Keratinocyte (primary cell): ENCODE results near the gene RNF182. TPM values are rescaled to one million over a fixed set of nuclear protein-coding genes. Genes with fewer than 3 reads are reported as not detected.

Experiments
- DNase-seq: peaks from one replicate; pipeline ENCODE4 v3.0.0-alpha.2; 2011; ENCODE audit warnings: low read depth, missing footprints, low spot score
- FAIRE-seq: peaks from 2 replicates; lab custom pipeline; 2011; peaks lifted over from hg19 to GRCh38; lab: Jason Lieb, UNC
- H2AFZ ChIP-seq: 2 replicates; pipeline ENCODE4 v1.6.0; 2012; ENCODE audit warnings: low read length, control low read depth, inconsistent platforms; ENCODE audit not compliant: control insufficient read depth
- H3K27ac ChIP-seq: 2 replicates; pipeline ENCODE4 v1.5.1; 2011; ENCODE audit warnings: low read length; ENCODE audit not compliant: control insufficient read depth, insufficient read depth
- H3K27me3 ChIP-seq: 3 replicates; pipeline ENCODE4 v1.6.0; 2011; ENCODE audit warnings: low read length; ENCODE audit not compliant: control insufficient read depth, insufficient read depth; ENCODE audit errors: extremely low read depth
- H3K36me3 ChIP-seq, 2 experiments: 2 replicates in 1 of 2; 3 replicates in 1 of 2; pipeline ENCODE4 v1.5.1; 2011; ENCODE audit warnings: low read length in 2 of 2, mild to moderate bottlenecking in 1 of 2; ENCODE audit not compliant: control insufficient read depth in 2 of 2, insufficient read depth in 2 of 2; ENCODE audit errors: extremely low read depth in 1 of 2
- H3K4me1 ChIP-seq: 3 replicates; pipeline ENCODE4 v1.5.1; 2011; ENCODE audit warnings: low read length; ENCODE audit not compliant: control insufficient read depth, insufficient read depth; ENCODE audit errors: extremely low read depth
- H3K4me2 ChIP-seq: 3 replicates; pipeline ENCODE4 v1.6.0; 2011; ENCODE audit warnings: low read depth, low read length; ENCODE audit not compliant: control insufficient read depth, insufficient read depth; ENCODE audit errors: extremely low read depth
- H3K4me3 ChIP-seq, 3 experiments: fragments of 200-600 bp in 1 of 3; sonication (generic) in 1 of 3; 2 replicates in 2 of 3; 3 replicates in 1 of 3; pipeline ENCODE4 v1.5.1; 2011 to 2016; ENCODE audit warnings: low read length in 3 of 3, mild to moderate bottlenecking in 3 of 3, control low read depth in 2 of 3, inconsistent platforms in 1 of 3, low read depth in 1 of 3, mixed read lengths in 1 of 3, mixed run types in 1 of 3, moderate library complexity in 1 of 3; ENCODE audit not compliant: control insufficient read depth in 2 of 3, insufficient read depth in 2 of 3; ENCODE audit errors: extremely low read depth in 1 of 3
- H3K79me2 ChIP-seq: 2 replicates; pipeline ENCODE4 v1.6.0; 2012; ENCODE audit warnings: low read length; ENCODE audit not compliant: control insufficient read depth, insufficient read depth
- H3K9ac ChIP-seq: 3 replicates; pipeline ENCODE4 v1.6.0; 2011; ENCODE audit warnings: low read length; ENCODE audit not compliant: control insufficient read depth, insufficient read depth; ENCODE audit errors: extremely low read depth
- H3K9me1 ChIP-seq: 3 replicates; pipeline ENCODE4 v1.6.0; 2011; ENCODE audit warnings: low read length; ENCODE audit not compliant: control insufficient read depth, insufficient read depth; ENCODE audit errors: extremely low read depth
- H3K9me3 ChIP-seq: 2 replicates; pipeline ENCODE4 v1.5.1; 2012; ENCODE audit warnings: low read depth, low read length; ENCODE audit not compliant: control insufficient read depth
- H4K20me1 ChIP-seq: 3 replicates; pipeline ENCODE4 v1.6.0; 2011; ENCODE audit warnings: low read length; ENCODE audit not compliant: control insufficient read depth, insufficient read depth; ENCODE audit errors: extremely low read depth
- EZH2 ChIP-seq: IDR thresholded peaks from one replicate; pipeline ENCODE4 v1.6.1; 2012; ENCODE audit warnings: inconsistent platforms, mild to moderate bottlenecking, low read length, moderate library complexity
- dilution Hi-C: fragments of 300-500 bp; cut with MboI; formaldehyde crosslinking; loops from one replicate; pipeline ENCODE4 v1.7.0; 2020; ENCODE audit warnings: low sequenced_read_pairs; ENCODE audit not compliant: extremely low pct_ligation_motif_present
- polyA plus RNA-seq, 5 experiments: library from polyadenylated mRNA; depleted of rRNA in 3 of 5; stranded (reverse) in 3 of 5; stranded (forward) in 1 of 5; unstranded in 1 of 5; fragments of >200 nt; gene quantifications; 1 replicate in 1 of 5; 2 replicates in 3 of 5; 3 replicates in 1 of 5; pipeline versions ENCODE4 v1.2.1 to v1.2.3, GENCODE V29; 2011 to 2012; ENCODE audit warnings: missing spikeins in 2 of 5, low read depth in 1 of 5, low replicate concordance in 1 of 5
- TF ChIP-seq, protein P1 (sequence below), 3 experiments: IDR thresholded peaks in 1 of 3; conservative IDR thresholded peaks in 1 of 3; optimal IDR thresholded peaks in 1 of 3; 2 replicates in 2 of 3; 3 replicates in 1 of 3; pipeline versions ENCODE3 to v1.5.1; 2011; ENCODE audit warnings: low read length in 3 of 3, mild to moderate bottlenecking in 3 of 3, moderate library complexity in 2 of 3, control low read depth in 1 of 3, inconsistent platforms in 1 of 3; ENCODE audit not compliant: insufficient read depth in 2 of 3; ENCODE audit errors: extremely low read depth in 1 of 3

Gene RNF182
- polyA plus RNA-seq, 1 donor (not counting 4 experiments of a cell fraction or from before 2014, with no cell fraction given) = 2.0 TPM

DNA sequence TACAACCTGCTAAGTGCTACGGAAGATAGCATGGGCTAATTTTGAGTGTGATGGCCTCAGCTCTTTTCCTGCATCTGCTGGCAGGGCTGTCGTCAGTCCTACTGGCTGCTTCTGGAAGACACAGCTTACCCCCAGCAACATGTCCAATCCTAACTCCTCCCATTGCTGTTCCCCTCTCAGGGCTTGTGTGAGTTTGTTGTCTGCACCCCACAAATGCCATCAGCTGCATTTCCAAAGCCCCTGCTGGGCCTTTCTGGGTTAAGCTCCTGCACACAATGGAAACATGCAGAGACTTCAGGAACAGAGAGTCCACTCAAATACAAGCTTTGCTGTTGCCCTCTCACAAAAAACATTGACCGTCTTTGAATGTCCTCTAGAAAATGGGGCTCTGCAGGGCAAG is 84.7 kb downstream of the RNF182 start:
- Histone ChIP-seq H3K4me2 (no peak overlapping the region), H3K27ac (no peak overlapping the region), H2AFZ (no peak overlapping the region), H3K27me3 (no peaks in the 10 kb centered on the region), H3K9me3 (no peaks in the 10 kb centered on the region), H3K4me3 (no peak overlapping the region), H3K9ac (no peak overlapping the region), H3K36me3 (no peaks in the 10 kb centered on the region), H4K20me1 (no peaks in the 10 kb centered on the region), H3K9me1 (no peaks in the 10 kb centered on the region), H3K79me2 (no peaks in the 10 kb centered on the region), H3K4me1 (no peaks in the 10 kb centered on the region)
- dilution Hi-C loops = no loop called here
- DNase-seq = no peak
- TF ChIP-seq EZH2 = no peak
- TF ChIP-seq, protein P1, sequence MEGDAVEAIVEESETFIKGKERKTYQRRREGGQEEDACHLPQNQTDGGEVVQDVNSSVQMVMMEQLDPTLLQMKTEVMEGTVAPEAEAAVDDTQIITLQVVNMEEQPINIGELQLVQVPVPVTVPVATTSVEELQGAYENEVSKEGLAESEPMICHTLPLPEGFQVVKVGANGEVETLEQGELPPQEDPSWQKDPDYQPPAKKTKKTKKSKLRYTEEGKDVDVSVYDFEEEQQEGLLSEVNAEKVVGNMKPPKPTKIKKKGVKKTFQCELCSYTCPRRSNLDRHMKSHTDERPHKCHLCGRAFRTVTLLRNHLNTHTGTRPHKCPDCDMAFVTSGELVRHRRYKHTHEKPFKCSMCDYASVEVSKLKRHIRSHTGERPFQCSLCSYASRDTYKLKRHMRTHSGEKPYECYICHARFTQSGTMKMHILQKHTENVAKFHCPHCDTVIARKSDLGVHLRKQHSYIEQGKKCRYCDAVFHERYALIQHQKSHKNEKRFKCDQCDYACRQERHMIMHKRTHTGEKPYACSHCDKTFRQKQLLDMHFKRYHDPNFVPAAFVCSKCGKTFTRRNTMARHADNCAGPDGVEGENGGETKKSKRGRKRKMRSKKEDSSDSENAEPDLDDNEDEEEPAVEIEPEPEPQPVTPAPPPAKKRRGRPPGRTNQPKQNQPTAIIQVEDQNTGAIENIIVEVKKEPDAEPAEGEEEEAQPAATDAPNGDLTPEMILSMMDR (optimal IDR thresholded peaks at IDR 0.05 in 1 of 3, IDR thresholded peaks at IDR 0.05 in 1 of 3, conservative IDR thresholded peaks at IDR 0.05 in 1 of 3; ENCODE audit: extremely low read depth in 1 of 3, insufficient read depth in 2 of 3, low read length in 3 of 3) = no peak
- FAIRE-seq = no peak

DNA sequence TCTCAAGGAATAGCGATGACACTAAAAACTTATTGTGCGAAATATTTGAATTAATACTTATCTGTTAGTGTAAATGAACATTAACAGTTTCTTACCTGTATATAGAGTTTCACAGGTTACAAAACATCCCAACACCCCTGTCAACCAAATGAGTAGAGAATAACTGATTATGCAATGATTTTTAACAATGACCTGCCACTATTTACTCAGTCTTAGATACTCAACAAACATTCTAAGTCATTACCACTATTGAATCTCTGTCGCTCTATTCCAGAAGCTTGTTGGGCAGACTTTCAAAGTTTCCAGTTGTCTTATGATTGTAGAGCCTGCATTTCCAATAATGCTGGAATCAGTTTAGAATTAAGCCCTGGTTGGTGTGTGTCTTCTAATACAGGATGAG is 85.5 kb downstream of the RNF182 start:
- Histone ChIP-seq H3K9me1 (no peaks in the 10 kb centered on the region), H3K4me1 (no peaks in the 10 kb centered on the region), H3K27ac (no peak overlapping the region), H3K27me3 (no peaks in the 10 kb centered on the region), H3K79me2 (no peaks in the 10 kb centered on the region), H3K9ac (no peak overlapping the region), H2AFZ (no peak overlapping the region), H3K9me3 (no peaks in the 10 kb centered on the region), H3K4me3 (no peak overlapping the region), H3K4me2 (no peak overlapping the region), H4K20me1 (no peaks in the 10 kb centered on the region), H3K36me3 (no peaks in the 10 kb centered on the region)
- dilution Hi-C loops = no loop called here
- TF ChIP-seq, protein P1 (optimal IDR thresholded peaks at IDR 0.05 in 1 of 3, IDR thresholded peaks at IDR 0.05 in 1 of 3, conservative IDR thresholded peaks at IDR 0.05 in 1 of 3; ENCODE audit: extremely low read depth in 1 of 3, insufficient read depth in 2 of 3, low read length in 3 of 3) = no peak
- DNase-seq (no peak), FAIRE-seq (no peak)
